GDM1 (cell line): ENCODE results near the gene PDXP.
"Not testable (repeated sequence)": the region's sequence is repeated elsewhere in the genome, so short reads cannot be mapped to it uniquely, and the experiment has no call there.

Source experiments
- DNase-seq: peaks from one replicate; lab custom pipeline; 2025; lab: John Stamatoyannopoulos, UW

Gene PDXP

DNA sequence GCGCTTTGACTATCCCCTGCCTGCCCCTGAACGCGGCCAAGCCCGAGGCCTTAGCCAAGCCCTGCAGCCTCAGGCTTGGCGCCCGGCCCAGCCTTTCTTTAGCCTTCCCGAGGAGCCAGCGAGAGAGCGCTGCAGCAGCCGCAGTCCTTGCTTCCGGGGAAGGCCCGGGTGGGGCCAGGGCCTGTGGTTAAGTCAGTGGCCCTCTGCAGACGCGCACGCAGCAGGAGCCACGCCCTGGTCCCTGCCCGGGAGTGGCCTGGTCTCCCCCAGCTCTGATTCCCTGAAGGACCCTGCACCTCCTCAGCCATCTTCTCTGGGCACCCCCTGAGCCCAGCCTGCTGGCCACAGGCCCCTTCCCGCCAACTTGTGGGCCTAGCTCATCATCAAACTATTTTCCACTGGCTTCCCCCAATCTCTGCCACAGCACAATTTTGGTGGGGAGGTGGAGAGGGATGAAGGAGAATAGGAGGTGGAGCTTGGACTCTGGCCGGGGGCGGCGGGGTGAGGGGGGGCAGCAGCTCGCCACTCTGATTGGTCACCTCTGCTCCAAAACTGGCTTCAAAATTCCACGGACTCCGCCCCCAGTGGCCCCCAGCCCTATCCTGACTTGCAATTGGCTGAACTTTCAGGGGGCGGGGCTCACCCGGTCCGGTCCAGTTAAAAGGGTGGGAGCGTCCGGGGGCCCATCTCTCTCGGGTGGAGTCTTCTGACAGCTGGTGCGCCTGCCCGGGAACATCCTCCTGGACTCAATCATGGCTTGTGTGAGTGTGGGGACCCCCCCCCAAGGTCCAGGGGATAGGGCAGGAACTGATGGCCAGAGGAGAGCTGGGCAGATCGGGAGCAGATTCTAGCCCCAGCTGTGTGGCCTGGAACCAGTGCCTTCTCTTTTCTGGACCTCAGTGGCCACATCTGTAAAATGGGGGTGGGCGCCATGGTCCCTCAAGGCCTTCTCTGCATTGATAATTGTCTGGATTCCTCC lies 16.7 kb downstream of the PDXP start, which contains the start of gene LGALS1:
TSS of gene LGALS1 (plus strand) at position 686 of the 979 bp plus-strand sequence. CDS start at position 753, 67 bp downstream.
- DNase-seq, result peak; percentile 83

DNA sequence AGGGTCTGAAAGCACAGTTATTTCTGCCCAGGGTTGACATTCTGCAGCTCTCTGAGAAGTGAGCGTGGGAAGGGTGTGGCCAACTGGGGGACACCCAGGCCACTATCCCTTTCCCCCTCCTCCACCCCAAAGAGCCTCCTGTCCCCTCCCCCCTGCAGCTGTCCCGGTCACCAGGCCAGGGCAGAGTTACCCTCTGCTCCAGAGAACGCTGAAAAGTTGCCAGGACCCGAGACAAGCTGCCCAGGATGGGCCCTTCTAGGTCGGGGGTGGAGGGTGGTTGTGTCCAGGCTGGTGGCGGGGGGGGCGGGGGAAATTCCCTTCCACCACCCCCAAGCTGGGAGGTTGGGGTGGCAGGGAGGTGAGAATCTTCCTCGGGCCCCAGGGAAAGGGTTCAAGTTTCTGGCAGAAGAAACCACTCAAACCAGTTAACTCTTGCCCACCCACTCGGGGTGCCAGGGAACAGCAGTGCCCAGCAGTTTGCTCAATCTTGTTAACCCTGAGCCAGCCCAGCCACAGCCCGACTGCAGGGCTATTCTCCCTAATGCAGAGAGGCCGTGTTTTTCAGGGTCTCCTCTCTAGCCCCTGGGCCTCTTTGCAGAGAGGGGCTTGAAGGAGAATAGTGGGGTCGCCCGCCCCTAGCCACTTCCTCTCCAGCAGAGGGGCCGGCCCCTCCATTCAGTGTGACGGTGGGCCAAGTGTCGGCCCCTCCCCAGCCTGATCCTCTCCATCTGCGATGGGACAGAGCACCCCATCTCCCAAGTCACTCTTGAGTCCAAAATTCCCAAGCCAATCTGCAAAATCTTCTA lies 17.6 kb downstream of the PDXP start:
- no peak for DNase-seq

DNA sequence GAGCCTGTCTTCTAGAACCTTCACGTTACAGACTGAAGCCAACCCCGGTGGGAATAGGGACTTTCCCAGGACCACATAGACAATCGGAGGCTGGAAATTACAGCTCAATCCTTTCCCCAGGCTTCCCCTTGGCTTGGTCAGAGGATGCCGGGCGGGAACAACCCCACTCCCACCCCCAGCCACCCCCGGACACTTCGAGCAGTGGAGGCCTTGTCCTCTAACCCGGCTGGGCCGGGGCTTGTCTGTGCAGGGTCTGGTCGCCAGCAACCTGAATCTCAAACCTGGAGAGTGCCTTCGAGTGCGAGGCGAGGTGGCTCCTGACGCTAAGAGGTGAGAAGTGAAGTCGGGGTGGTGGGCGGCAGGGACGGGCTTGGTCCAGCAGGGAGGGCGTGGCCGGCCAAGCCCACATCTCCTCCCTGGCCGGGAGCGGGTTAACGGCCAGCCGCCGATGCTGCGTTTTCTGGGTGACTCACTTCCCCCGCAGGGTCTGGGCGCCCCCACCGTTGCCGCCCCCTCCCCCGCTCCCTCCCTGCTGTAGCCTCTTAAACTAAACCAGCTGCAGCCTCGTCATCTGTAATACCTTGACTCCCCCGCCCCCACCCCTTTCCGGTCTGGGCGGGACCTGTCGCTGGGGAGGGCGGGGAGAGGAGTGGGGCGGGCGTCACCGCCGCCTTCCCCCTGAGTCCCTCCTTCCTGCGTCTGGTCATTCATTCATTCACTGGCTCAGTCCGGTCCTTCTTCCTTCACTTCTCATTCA lies 18.4 kb downstream of the PDXP start:
- DNase-seq, result peak; percentile 91

DNA sequence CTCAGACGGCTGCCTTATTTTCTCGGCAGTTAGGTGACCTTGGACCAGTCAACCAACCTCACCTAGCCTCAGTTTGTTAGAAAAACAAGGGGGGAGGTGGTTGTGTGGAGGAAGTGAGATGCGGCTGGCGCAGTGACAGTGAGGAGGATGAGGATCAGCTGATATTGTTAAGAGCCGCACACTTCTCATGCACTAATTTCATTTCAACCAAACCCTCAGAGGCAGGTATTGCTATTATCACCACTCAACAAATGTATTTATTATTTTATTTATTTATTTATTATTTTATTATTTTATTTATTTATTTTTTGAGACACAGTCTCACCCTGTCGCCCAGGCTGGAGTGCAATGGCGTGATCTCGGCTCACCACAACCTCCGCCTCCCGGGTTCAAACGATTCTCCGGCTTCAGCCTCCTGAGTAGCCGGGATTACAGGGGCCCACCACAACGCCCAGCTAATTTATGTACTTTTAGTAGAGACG lies 19.0 kb downstream of the PDXP start:
- DNase-seq, result no peak

DNA sequence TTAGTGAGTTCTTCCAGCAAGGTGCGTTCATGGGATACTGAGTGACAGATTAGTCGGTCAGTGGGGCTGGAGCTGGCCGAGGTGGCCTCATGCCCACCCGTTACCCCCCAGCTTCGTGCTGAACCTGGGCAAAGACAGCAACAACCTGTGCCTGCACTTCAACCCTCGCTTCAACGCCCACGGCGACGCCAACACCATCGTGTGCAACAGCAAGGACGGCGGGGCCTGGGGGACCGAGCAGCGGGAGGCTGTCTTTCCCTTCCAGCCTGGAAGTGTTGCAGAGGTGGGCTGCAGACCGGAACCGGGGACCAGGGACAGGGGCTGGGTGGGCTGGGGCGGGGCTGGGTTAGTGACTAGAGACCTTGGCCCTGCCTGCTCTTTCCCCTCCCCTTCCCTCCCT lies 19.8 kb downstream of the PDXP start:
- no peak for DNase-seq

DNA sequence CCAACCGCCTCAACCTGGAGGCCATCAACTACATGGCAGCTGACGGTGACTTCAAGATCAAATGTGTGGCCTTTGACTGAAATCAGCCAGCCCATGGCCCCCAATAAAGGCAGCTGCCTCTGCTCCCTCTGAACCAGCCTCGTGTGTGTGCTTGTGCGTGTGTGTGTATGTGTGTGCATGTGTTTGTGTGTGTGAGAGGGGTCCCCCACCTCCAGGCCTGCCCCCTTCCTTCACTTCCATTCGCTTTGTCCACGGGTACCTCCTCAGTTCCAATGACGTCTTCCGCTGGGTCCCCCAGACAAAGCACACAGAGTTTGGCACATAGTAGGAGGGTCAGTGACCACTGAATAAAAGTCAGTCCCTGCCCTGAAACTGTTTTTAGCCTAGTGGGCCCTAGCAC lies 21.1 kb downstream of the PDXP start:
- no peak for DNase-seq

DNA sequence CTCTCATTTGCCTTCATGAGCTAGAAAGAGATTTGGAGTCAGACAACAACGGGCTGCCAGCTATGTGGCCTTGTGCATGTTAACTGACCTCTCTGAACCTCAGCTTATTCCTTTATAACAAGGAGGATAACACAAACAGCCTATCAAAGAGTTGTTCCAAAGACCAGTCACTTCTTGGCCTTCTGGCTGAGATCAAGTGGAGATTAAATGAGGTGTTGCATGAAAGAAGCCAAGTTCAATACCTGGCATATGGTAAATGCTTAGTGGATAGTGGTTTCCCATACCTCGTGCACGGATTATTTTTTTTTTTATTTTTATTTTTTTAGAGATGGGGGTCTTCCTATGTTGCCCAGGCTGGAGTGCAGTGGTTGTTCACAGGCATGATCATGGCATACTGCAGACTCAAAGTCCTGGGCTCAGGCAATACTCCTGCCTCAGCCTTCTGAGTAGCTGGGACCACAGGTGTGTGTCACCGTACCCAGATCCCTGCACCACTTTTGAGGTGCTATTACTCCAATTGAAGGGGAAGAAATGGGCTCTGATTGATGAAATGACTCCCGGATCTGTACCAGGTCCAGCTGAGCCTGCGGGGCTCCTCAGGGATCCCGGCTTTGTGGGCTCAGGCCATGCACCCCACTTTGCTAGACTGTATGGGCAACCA lies 21.8 kb downstream of the PDXP start:
- DNase-seq, result no peak

DNA sequence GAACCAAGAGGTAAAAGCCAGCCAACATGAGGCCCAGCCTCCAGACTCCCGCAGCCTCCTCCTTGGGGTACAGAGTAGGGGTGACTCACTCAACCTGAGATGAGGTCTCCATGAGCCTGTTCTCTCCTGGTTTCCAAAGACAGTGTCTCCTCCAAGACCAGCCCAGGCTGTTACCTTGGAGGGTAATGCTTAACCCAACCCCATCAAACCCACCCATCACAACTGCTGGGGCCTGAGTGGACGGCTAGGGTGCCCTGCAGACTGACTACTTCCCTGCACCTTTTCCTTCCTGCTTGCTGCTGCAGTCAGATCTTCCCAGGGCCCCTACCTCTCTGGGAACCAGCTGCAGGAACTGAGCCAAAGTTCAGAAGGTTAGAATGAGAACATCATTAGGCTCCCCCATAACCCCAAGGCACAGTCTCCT lies 22.5 kb downstream of the PDXP start:
- DNase-seq, result no peak

DNA sequence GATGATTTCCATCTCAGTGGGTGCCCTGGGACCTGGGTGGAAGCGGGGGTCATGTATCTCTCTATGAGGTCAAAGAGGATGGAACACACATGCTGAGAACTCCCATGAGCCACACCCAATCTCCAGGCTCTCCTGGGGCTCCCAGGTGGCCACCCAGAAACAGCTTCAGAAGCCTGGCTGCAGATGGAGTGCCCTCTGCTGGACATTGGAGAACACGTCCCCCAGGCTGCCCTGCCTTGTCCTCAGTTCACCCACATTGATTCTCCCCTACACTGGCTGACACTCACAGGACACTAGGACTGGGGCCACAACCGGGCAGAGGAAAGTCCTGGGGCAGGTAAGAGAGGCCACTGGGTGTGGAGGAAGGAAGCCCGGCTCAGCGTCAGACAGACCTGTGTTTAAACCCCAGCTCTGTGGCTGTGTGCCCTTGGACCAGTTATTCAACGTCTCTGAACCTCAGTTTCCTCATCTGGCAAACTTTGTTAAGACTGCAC lies 23.1 kb downstream of the PDXP start:
- peak; percentile 60 for DNase-seq

DNA sequence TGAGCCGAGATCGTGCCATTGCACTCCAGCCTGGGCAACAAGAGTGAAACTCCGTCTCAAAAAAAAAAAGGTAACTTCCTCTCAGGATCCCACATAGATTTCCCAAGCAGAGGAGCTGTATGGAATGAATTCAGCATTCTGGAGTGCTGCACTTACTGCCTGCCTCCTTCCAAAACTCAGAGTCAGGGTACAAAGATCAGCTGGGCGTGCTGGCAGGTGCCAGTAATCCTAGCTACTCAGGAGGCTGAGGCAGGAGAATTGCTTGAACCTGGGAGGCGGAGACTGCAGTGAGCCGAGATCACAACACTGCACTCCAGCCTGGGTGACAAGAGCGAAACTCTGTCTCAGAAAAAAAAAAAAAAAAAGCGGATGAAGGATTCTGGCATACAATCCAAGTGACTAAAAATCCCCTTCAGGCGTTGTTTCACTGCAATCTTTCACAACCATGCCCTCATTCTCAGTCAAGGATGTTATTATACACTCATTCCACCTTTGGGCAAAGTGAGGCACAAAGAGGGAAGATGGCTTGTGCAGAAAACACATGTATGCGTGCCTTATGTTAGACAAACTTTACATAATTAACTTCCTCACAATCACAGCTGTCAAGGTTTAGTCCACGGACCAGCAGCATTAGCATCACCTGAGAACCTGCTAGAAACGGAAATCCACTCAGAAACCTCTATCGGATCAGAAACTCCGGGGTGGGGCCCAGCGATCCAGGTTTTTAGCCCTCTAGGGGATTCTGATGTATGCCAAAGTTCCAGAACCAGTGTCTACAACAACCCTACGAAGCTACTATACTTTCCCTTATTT lies 26.5 kb downstream of the PDXP start:
- DNase-seq, result no peak

DNA sequence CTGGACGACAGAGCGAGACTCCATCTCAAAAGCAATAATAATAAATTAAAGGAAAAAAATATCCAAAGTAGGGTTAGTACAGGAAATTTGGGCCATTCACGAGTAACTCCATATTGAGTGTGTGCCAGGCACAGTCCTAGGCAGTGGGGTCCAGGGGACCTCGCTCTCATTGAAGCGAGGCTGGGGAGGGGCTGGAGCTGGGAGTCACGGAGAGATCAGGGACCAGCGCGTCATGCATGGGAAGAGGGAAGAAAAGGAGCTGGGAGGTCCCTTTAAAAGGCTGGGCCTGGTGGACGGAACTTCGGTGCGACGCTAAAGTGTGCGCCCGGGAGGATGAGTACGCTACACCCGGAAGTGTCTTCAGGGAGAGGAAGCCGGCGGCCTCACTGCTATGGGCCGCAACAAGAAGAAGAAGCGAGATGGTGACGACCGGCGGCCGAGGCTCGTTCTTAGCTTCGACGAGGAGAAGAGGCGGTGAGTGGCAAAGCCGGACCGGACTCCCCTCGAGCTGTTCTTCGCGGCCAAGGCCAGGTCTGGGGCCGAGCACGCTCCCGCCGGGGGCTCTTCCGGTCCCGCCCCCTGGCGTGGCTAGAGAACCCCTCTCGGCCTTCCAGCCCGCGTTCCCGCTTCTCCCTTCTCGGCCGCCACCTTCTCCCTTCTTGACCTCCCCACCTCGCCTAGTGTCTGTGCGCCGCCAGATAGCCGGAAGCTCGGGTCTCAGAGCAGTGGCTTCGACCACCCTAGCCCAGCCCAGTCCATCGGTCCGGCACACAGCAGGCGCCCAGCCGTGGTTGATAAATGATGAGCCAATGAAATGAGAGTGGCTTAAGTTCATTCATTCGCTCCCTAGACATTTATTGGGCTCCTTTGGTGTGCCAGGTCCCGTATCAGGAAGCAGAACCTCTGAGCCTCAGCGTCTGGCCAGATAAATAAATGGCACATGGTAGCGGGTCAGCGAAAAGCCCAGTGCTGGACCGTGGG lies 27.8 kb downstream of the PDXP start, which contains the start of gene NOL12:
TSS of gene NOL12 (plus strand) at position 342 of the 981 bp plus-strand sequence. CDS start at position 392, 50 bp downstream.
- DNase-seq, result peak; percentile 81

DNA sequence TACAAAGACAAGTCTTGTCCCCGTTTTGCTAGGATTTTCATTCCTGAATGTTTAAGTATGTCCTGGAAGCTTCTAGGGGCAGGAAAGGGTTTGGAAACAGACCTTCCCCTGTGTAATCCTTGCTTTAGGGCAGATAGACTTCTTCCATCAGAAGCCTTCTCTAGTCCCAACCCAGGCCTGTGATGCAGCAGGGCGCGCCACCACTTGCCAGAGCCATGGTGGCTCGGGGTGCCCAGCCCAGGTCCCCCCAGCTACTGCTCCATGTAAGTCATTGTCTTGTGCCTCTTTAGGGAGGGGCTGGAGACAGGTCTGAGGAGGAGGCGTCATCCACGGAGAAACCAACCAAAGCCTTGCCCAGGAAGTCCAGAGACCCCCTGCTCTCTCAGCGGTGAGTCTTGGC lies 31.9 kb downstream of the PDXP start:
- no peak for DNase-seq

DNA sequence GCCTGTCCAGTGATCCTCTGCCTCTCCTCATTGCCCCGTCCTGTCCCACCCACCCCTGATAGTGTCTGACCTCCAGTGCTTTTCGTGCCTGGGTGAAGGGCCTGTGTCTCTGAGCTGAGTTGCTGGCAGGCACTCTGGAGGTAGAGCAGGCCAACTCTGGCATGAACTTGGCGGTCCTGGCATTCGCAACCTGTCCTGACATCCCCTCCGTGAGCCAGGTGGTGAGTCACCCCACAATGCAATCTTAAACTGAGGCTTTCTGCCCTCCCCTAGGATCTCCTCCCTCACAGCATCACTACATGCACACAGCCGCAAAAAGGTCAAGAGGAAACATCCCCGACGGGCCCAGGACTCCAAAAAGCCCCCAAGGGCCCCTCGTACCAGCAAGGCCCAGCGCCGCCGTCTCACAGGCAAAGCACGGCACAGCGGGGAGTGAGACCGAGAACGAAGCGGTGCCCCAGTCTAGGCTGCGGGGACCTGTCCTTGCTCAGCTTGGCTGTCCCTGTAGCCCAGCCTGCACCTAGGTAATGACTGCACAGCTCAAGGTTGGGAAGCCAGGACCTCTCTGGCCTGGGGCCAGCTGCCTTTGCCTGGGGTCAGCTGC lies 32.5 kb downstream of the PDXP start:
- DNase-seq, result no peak

DNA sequence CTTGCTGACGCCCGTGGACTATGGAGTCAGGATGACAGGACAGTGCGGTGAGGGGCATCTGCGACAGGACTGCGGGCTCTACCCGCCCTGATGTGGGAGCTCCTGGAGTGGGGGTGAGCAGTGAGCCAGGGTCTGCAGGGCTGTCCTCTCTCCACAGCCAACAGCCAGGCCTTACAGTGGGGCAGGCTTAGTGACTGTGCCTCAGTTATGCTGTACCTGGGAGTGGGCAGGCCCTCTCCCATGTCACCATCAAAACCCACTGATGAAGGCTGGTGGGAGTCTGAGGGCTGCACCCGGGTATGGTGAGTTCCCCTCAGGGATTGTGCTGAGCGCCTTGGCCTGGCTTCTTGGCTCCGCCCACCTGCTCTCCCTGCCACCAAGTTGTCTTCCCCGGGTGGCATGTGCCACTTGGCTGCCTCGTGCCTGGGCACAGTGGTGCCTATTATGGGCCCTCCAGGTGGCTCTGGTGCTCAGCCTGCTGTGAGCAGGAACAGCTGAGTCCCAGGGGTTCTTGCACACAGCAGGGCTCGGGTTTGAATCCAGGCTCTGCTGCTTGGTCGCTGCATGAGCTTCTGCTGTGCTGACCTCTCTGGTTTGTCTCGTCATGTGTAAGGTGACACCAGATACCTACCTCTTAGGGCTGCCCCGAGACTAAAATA lies 34.2 kb downstream of the PDXP start:
- no peak for DNase-seq

DNA sequence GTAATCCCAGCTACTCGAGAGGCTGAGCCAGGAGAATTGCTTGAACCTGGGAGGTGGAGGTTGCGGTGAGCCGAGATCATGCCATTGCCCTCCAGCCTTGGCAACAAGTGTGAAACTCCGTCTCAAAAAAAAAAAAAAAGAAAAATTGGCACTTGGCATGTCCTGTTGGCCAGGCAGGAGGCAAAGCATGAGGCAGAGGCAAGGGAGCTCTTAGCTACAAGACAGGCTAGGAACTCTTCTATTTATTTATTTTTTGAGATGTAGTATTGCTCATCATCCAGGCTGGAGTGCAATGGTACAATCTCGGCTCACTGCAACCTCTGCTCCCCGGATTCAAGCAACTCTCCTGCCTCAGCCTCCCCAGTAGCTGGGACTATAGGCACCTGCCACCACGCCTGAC lies 35.6 kb downstream of the PDXP start:
- not testable (repeated sequence) for DNase-seq

DNA sequence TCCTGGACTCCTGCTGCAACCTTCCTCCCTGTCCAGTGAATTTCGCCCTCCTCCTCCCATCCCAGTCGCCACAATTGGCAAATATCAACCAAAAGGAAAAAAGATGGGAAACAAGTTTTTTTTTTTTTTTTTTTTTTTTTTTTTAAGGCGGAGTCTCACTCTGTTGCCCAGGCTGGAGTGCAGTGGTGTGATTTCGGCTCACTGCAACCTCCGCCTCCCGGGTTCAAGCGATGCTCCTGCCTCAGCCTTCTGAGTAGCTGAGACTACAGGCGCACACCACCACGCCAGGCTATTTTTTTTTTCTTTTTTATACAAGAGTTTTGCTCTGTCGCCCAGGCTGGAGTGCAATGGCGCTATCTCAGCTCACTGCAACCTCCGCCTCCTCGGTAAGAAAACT lies 37.7 kb downstream of the PDXP start:
- DNase-seq, result not testable (repeated sequence)

DNA sequence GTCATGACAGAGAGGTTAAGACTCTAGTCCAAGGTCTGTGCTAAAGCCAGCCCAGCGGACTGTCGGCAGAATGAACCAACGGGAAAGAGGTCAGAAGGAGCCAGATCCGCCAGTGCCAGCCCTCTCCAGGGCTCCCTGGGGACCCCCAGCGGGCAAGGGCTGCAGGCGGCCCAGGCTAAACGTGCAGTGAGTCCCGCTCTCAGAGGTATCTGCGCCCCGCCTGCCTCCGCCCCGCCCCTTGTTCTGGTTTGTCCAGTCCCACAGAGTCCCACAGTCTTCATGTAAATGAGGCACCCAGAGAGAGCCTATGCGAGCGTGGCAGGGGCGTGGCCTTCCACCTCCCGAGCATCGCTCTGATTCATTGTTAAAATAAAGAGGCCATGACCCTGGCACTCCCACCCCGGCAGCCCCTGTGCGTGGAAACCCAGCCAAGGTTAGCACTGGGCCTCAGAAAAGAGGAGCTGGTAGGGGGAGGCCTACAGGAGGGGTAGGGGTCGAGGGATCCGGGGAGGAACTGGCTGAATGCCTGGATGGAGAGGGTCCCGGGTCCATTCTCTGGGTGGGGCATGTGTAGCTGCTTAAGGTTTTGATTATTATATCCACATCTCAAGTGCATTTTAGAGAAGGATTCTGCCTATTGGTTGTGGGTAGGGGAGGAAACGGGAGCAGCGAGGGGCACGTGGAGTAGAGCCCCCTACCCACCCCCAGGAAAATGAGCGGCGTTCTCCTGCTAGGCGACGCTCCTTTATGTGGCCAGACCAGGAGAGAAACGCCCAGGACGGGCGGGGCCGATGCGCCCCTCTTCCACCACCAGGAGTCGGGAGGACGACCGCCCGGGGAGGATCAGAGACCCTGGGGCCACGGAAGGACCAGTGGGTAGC lies 38.4 kb downstream of the PDXP start, which contains the start of gene TRIOBP:
TSS of gene TRIOBP (plus strand) at position 392 of the 881 bp plus-strand sequence. CDS start 4,318 bp downstream, outside the sequence.
- DNase-seq, result no peak
